GM12878 (cell line): ENCODE measurements around the gene RCAN1. TPM values are rescaled to one million over a fixed set of nuclear protein-coding genes. Genes with fewer than 3 reads are reported as not detected.

Experiments
- ATAC-seq: fragments of 200-7000 bp; cut with Tn5 transposase; 3 replicates; pipeline ENCODE4 v1.9.1; 2020; ENCODE audit warnings: mild to moderate bottlenecking, moderate library complexity
- BruUV-seq: library from RNA; stranded (reverse); fragments of 400-500 nt; replicated peaks from 2 replicates; lab custom pipeline; 2021; lab: Mats Ljungman, UMichigan
- CTCF ChIA-PET: fragments of 300-600 bp; sonication (Branson Sonifier 250); formaldehyde crosslinking; extraction: SDS; loops from one replicate; lab custom pipeline; 2021; ENCODE audit warnings: inconsistent platforms; lab: Yijun Ruan, JAX
- POLR2A ChIA-PET: fragments of 350-600 bp; formaldehyde crosslinking; extraction: SDS; loops from one replicate; lab custom pipeline; 2021; ENCODE audit warnings: inconsistent platforms; lab: Charles Lee
- RAD21 ChIA-PET: fragments of 300-600 bp; sonication (Branson Sonifier 250); formaldehyde crosslinking; loops from one replicate; lab custom pipeline; 2023; ENCODE audit warnings: antibody characterized with exemption; ENCODE audit not compliant: unreplicated experiment; lab: Charles Lee
- SMC1A ChIA-PET: fragments of 300-600 bp; sonication (Branson Sonifier 250); formaldehyde crosslinking; loops from one replicate; lab custom pipeline; 2023; ENCODE audit not compliant: unreplicated experiment, uncharacterized antibody; lab: Charles Lee
- DNase-seq: peaks from one replicate; pipeline ENCODE4 v3.0.0-alpha.2; 2011; ENCODE audit warnings: low read depth, low spot score
- FAIRE-seq: peaks from 3 replicates; lab custom pipeline; 2011; peaks lifted over from hg19 to GRCh38; lab: Jason Lieb, UNC
- H2AFZ ChIP-seq: 2 replicates; pipeline ENCODE4 v1.6.0; 2011; ENCODE audit warnings: low read depth, low read length, control low read depth; ENCODE audit not compliant: control insufficient read depth
- H3K27ac ChIP-seq: 2 replicates; pipeline ENCODE4 v1.5.1; 2011; ENCODE audit warnings: control low read depth; ENCODE audit not compliant: control insufficient read depth, insufficient read depth
- H3K27me3 ChIP-seq, 2 experiments: replicated peaks in 1 of 2; 2 replicates each; pipeline versions ENCODE4 v1.6.0 to v1.6.1; 2011; ENCODE audit warnings: low read length in 1 of 2; ENCODE audit not compliant: control insufficient read depth in 2 of 2, insufficient read depth in 2 of 2
- H3K36me3 ChIP-seq, 2 experiments: 2 replicates each; pipeline ENCODE4 v1.5.1; 2011; ENCODE audit warnings: low read length in 1 of 2; ENCODE audit not compliant: control insufficient read depth in 2 of 2, insufficient read depth in 2 of 2
- H3K4me1 ChIP-seq: 2 replicates; pipeline ENCODE4 v1.6.1; 2011; ENCODE audit warnings: mild to moderate bottlenecking, low read length, moderate library complexity, mixed read lengths; ENCODE audit not compliant: control insufficient read depth, insufficient read depth
- H3K4me2 ChIP-seq: 2 replicates; pipeline ENCODE4 v1.6.0; 2011; ENCODE audit warnings: control low read depth; ENCODE audit not compliant: control insufficient read depth, insufficient read depth
- H3K4me3 ChIP-seq: fragments of 200-600 bp; sonication (generic); 2 replicates; pipeline ENCODE4 v1.5.1; 2016
- H3K79me2 ChIP-seq: 2 replicates; pipeline ENCODE4 v1.6.0; 2011; ENCODE audit warnings: low read length; ENCODE audit not compliant: control insufficient read depth, insufficient read depth
- H3K9ac ChIP-seq: 2 replicates; pipeline ENCODE4 v1.8.0; 2011; ENCODE audit warnings: low read length, control low read depth, mixed read lengths; ENCODE audit not compliant: control insufficient read depth, insufficient read depth
- H3K9me3 ChIP-seq: replicated peaks from 3 replicates; pipeline ENCODE4 v1.5.1; 2011; ENCODE audit warnings: mild to moderate bottlenecking, low read length; ENCODE audit not compliant: control insufficient read depth, insufficient read depth
- H4K20me1 ChIP-seq: 2 replicates; pipeline ENCODE4 v1.6.0; 2011; ENCODE audit not compliant: control insufficient read depth, insufficient read depth
- BHLHE40 ChIP-seq, 2 experiments: fragments of 450-650 bp in 1 of 2; IDR thresholded peaks; 2 replicates each; pipeline ENCODE4 v1.6.1; 2011 to 2017; ENCODE audit warnings: low read depth in 2 of 2, borderline replicate concordance in 1 of 2, improper control_type of control experiment in 1 of 2, low read length in 1 of 2, mild to moderate bottlenecking in 1 of 2
- E2F4 ChIP-seq: IDR thresholded peaks from 2 replicates; pipeline ENCODE4 v1.6.1; 2012; ENCODE audit warnings: low read depth, low read length, improper control_type of control experiment
- PAX5 ChIP-seq: IDR thresholded peaks from 2 replicates; pipeline ENCODE4 v1.6.1; 2011; ENCODE audit warnings: low read depth, low read length, borderline replicate concordance
- WGBS: methylation state at CpG from one replicate; pipeline ENCODE4 v1.1.6; 2016; ENCODE audit warnings: low lambda C conversion rate; ENCODE audit not compliant: insufficient replicate concordance, insufficient coverage; ENCODE audit errors: missing lambda C conversion rate; 5-methylcytosine and 5-hydroxymethylcytosine counted together
- in situ Hi-C: fragments of 300-500 bp; cut with MboI; formaldehyde crosslinking; loops from 9 replicates; pipeline ENCODE4 v1.14.3; 2018; ENCODE audit warnings: mixed read lengths
- intact Hi-C: fragments of 100-400 bp; cut with micrococcal nuclease; formaldehyde crosslinking; loops from one replicate; pipeline ENCODE4 v1.14.2; 2022; ENCODE audit not compliant: unreplicated experiment
- polyA plus RNA-seq, 11 experiments: library from polyadenylated mRNA; depleted of rRNA in 4 of 11; unstranded in 6 of 11; stranded (reverse) in 5 of 11; fragments of >200 nt; fragmentation: Nextera tagmentation in 4 of 11; fragmentation: Illumina TruSeq in 1 of 11; extraction: Ambion mirVana in 4 of 11; extraction: Trizol in 1 of 11; gene quantifications; 1 replicate in 1 of 11; 2 replicates in 10 of 11; pipeline versions ENCODE4 v1.2.1 to v1.2.3, GENCODE V29; 2011 to 2016; ENCODE audit warnings: inconsistent platforms in 2 of 11, missing spikeins in 2 of 11, low read depth in 1 of 11
- total RNA-seq, 4 experiments: library from RNA; depleted of rRNA in 3 of 4; stranded (reverse); fragments of >200 nt in 3 of 4; fragmentation: Illumina TruSeq in 1 of 4; extraction: Trizol in 1 of 4; gene quantifications; 2 replicates each; pipeline versions ENCODE4 v1.2.1 to v1.2.3, GENCODE V29; 2013 to 2021

Gene RCAN1
- total and polyA plus RNA-seq, 10 of the 15 experiments (the other 5 are each of a cell fraction or from before 2014, with no cell fraction given): 2.8 to 12.9 (median 10.5) TPM

- H3K9me3 ChIP-seq: no peaks in the 10 kb centered on the region
- intact Hi-C loops: loop anchor here (2.0 to 5.0 kb wide), 2 partner anchors 37 to 69 kb away; no protein-coding TSS in a partner anchor
- RAD21 ChIA-PET: interaction anchor here (2.0 kb wide), 1 partner anchor 18 kb away, joined by 12 read pairs; no protein-coding TSS in a partner anchor
- H3K9ac ChIP-seq: peak overlapping the region; percentile 67; the same call in 1 of the 2 replicates
- in situ Hi-C loops: no loop called here
- WGBS: 18% methylated on average over 43 of the region's 43 CpGs
- peak overlapping the region; percentile 81 for H3K4me2 ChIP-seq
- no peaks in the 10 kb centered on the region; the same call in 1 of the 2 replicates for H3K79me2 ChIP-seq
- peak overlapping the region; percentile 81 for H3K4me3 ChIP-seq
- no peak for ATAC-seq
- CTCF ChIA-PET: interaction anchor here (3.2 to 4.1 kb wide), 3 partner anchors 11 to 103 kb away, joined by 17 to 28 read pairs (median 20); no protein-coding TSS in a partner anchor
- SMC1A ChIA-PET: interaction anchor here (4.8 kb wide), 1 partner anchor 18 kb away, joined by 24 read pairs; no protein-coding TSS in a partner anchor
- no peak overlapping the region for H3K27ac ChIP-seq
- no TSS peak for BruUV-seq
- H4K20me1 ChIP-seq: no peaks in the 10 kb centered on the region
- TF ChIP-seq PAX5 (no peak), BHLHE40 (IDR thresholded peaks at IDR 0.05; ENCODE audit: borderline replicate concordance in 1 of 2, low read depth in 2 of 2, low read length in 1 of 2) (no peak), E2F4 (no peak)
- TF ChIP-seq, all 136 proteins: peak for 0
- peak overlapping the region; percentile 74 for H2AFZ ChIP-seq
- POLR2A ChIA-PET: no interaction called here
- H3K4me1 ChIP-seq: peaks cover 6% of the 10 kb centered on the region
- no peak for FAIRE-seq
- no peaks in the 10 kb centered on the region for H3K27me3 ChIP-seq
- DNase-seq: no peak
- no peaks in the 10 kb centered on the region for H3K36me3 ChIP-seq
Measured at GRCh38 chr21:34613679-34614627, 960 bp downstream of the RCAN1 start.
